B cell (primary cell): ENCODE measurements around the gene ELP2.

ENCODE experiments used
- CTCF ChIP-seq: fragments of 200-600 bp; IDR thresholded peaks from one replicate; pipeline ENCODE4 v1.8.0; 2022; ENCODE audit warnings: antibody characterized with exemption, mild to moderate bottlenecking
- EZH2 ChIP-seq: IDR thresholded peaks from 2 replicates; pipeline ENCODE4 v1.6.1; 2012; ENCODE audit warnings: borderline replicate concordance, low read depth, mild to moderate bottlenecking, moderate library complexity, low read length; ENCODE audit not compliant: insufficient read depth, poor library complexity, severe bottlenecking

- TF ChIP-seq EZH2, result no peak
- TF ChIP-seq CTCF, result no peak
Measured at GRCh38 chr18:36167692-36168218, 38.1 kb downstream of the ELP2 start.
